ENCODE results near the gene KCNS3. TPM values are rescaled to one million over a fixed set of nuclear protein-coding genes. Genes with fewer than 3 reads are reported as not detected.

KCNS3 gene
- total RNA-seq, 4 donors from 2014 or later: 13.7 to 65.4 (median 52.9) TPM

- WGBS, 2 donors (ENCODE audit: low coverage in 1 of 2): 62 to 64% methylated on average over 3 to 5 of the region's 5 CpGs
Observed at GRCh38 chr2:17869128-17869527, 9.3 kb upstream of the KCNS3 start.

DNA sequence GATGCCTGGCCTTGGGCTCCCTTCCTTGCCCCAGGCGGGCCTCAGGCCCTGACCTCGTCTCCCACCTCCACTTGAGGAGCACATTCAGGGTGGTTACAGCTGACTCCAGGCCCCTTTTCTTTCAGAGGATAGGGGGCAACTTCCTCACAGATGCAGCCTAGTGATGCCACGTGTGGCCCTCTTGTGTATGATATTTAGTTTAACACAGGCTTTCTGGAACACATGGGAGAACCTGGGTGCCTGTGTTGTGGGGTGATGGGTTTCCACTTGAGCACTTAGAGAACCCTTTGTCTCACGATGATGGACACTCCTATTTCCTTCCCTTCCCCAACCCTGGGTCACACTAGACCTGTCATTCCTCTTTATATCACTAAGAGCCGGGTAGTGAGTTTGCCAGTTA is 6.8 kb upstream of the KCNS3 start:
- Histone ChIP-seq H3K4me3 (no peak overlapping the region), H3K9me3 (no peaks in the 10 kb centered on the region), H3K36me3 (no peaks in the 10 kb centered on the region), H3K4me1 (no peaks in the 10 kb centered on the region), H3K27me3 (peaks cover 13% of the 10 kb centered on the region), H3K27ac (no peak overlapping the region)
- no peak for DNase-seq
- no peak for TF ChIP-seq POLR2AphosphoS5 (IDR thresholded peaks at IDR 0.05)
- TF ChIP-seq, protein P1, sequence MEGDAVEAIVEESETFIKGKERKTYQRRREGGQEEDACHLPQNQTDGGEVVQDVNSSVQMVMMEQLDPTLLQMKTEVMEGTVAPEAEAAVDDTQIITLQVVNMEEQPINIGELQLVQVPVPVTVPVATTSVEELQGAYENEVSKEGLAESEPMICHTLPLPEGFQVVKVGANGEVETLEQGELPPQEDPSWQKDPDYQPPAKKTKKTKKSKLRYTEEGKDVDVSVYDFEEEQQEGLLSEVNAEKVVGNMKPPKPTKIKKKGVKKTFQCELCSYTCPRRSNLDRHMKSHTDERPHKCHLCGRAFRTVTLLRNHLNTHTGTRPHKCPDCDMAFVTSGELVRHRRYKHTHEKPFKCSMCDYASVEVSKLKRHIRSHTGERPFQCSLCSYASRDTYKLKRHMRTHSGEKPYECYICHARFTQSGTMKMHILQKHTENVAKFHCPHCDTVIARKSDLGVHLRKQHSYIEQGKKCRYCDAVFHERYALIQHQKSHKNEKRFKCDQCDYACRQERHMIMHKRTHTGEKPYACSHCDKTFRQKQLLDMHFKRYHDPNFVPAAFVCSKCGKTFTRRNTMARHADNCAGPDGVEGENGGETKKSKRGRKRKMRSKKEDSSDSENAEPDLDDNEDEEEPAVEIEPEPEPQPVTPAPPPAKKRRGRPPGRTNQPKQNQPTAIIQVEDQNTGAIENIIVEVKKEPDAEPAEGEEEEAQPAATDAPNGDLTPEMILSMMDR (IDR thresholded peaks at IDR 0.05): no peak
- TF ChIP-seq POLR2A (IDR thresholded peaks at IDR 0.05): no peak
- no peak for TF ChIP-seq EP300 (IDR thresholded peaks at IDR 0.05; ENCODE audit: low read depth)
- in situ Hi-C loops (cut with MboI; ENCODE audit: low pct_ligation_motif_present in 1 of 4, low pct_unique_long_range_greater_than_20kb in 1 of 4, low sequenced_read_pairs in 3 of 4) (loop anchor here in 3 of 4 donors (25.0 kb wide), 2 partner anchors 291 to 491 kb away; no protein-coding TSS in a partner anchor), intact Hi-C loops (cut with DNase I; ENCODE audit: low total_unique reads) (no loop called here)
- 68 to 78% methylated on average over 5 of the region's 5 CpGs for WGBS, 2 donors (ENCODE audit: low coverage in 1 of 2)

More at GRCh38 chr2:17869128-17869527, 9.3 kb upstream of the KCNS3 start:
- H3K4me1 ChIP-seq: no peaks in the 10 kb centered on the region
- H3K36me3 ChIP-seq: no peaks in the 10 kb centered on the region
- H3K4me3 ChIP-seq: no peak overlapping the region
- no peak for DNase-seq
- TF ChIP-seq, protein P1 (IDR thresholded peaks at IDR 0.05): no peak
- TF ChIP-seq EP300 (IDR thresholded peaks at IDR 0.05; ENCODE audit: low read depth): no peak
- no peak for TF ChIP-seq POLR2A (IDR thresholded peaks at IDR 0.05)
- TF ChIP-seq POLR2AphosphoS5 (IDR thresholded peaks at IDR 0.05): no peak
- H3K9me3 ChIP-seq: no peaks in the 10 kb centered on the region
- intact Hi-C loops (cut with DNase I; ENCODE audit: low total_unique reads): no loop called here
- in situ Hi-C loops (cut with MboI; ENCODE audit: low pct_ligation_motif_present in 1 of 4, low pct_unique_long_range_greater_than_20kb in 1 of 4, low sequenced_read_pairs in 3 of 4): loop anchor here in 3 of 4 donors (25.0 kb wide), 2 partner anchors 293 to 493 kb away; no protein-coding TSS in a partner anchor
- no peak overlapping the region for H3K27ac ChIP-seq
- no peaks in the 10 kb centered on the region for H3K27me3 ChIP-seq

DNA sequence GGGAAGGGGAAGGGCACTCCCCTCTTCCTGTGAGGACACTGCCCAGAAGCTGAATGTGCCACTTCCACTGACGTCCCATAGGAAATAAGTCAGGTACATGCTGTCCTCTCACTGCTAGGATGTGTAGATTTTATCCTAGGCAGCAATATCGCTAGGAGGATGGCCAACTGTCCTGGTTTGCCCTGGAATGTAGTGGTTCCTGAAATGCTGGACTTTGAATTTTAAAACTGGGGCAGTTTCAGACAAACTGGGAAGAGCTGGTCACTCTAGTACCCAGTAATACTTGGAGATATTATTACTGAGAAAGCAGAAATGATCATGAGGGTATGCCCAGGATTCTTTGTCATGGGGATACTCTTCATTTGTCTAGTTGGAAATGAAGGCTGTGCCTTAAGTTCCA is 5.4 kb upstream of the KCNS3 start:
- DNase-seq: no peak
- in situ Hi-C loops (cut with MboI; ENCODE audit: low pct_ligation_motif_present in 1 of 4, low pct_unique_long_range_greater_than_20kb in 1 of 4, low sequenced_read_pairs in 3 of 4) (loop anchor here in 3 of 4 donors (25.0 kb wide), 2 partner anchors 289 to 489 kb away; no protein-coding TSS in a partner anchor), intact Hi-C loops (cut with DNase I; ENCODE audit: low total_unique reads) (no loop called here)
- Histone ChIP-seq H3K4me1 (peaks cover 0 to 7% (median 3%) of the 10 kb centered on the region in 4 donors), H3K4me3 (no peak overlapping the region), H3K27me3 (peaks cover 27% of the 10 kb centered on the region), H3K27ac (no peak overlapping the region), H3K9me3 (no peaks in the 10 kb centered on the region), H3K36me3 (no peaks in the 10 kb centered on the region)
- 69 to 80% methylated on average over 2 of the region's 2 CpGs for WGBS, 2 donors (ENCODE audit: low coverage in 1 of 2)
- TF ChIP-seq POLR2AphosphoS5 (IDR thresholded peaks at IDR 0.05) (no peak), EP300 (IDR thresholded peaks at IDR 0.05; ENCODE audit: low read depth) (no peak), POLR2A (IDR thresholded peaks at IDR 0.05) (no peak)
- TF ChIP-seq, protein P1 (IDR thresholded peaks at IDR 0.05): no peak

GRCh38 chr2:17876590-17876989 is 1.9 kb upstream of the KCNS3 start:
- WGBS, 2 donors (ENCODE audit: low coverage in 1 of 2): 74 to 75% methylated on average over 3 to 4 of the region's 4 CpGs
- no peaks in the 10 kb centered on the region for H3K36me3 ChIP-seq
- no peaks in the 10 kb centered on the region for H3K9me3 ChIP-seq
- no peak for TF ChIP-seq EP300 (IDR thresholded peaks at IDR 0.05; ENCODE audit: low read depth)
- TF ChIP-seq POLR2AphosphoS5 (IDR thresholded peaks at IDR 0.05): no peak
- no peak for TF ChIP-seq POLR2A (IDR thresholded peaks at IDR 0.05)
- TF ChIP-seq, protein P1 (IDR thresholded peaks at IDR 0.05): no peak
- H3K27me3 ChIP-seq: peaks cover 39% of the 10 kb centered on the region
- H3K27ac ChIP-seq: no peak overlapping the region
- H3K4me1 ChIP-seq: peaks cover 0 to 27% (median 14%) of the 10 kb centered on the region in 4 donors
- H3K4me3 ChIP-seq: no peak overlapping the region
- in situ Hi-C loops (cut with MboI; ENCODE audit: low pct_ligation_motif_present in 1 of 4, low pct_unique_long_range_greater_than_20kb in 1 of 4, low sequenced_read_pairs in 3 of 4): no loop called here
- intact Hi-C loops (cut with DNase I; ENCODE audit: low total_unique reads): no loop called here
- no peak for DNase-seq

Measured in transverse colon (tissue), 4 donors.